IMR-90 (cell line): ENCODE results near the gene FGGY.

Source experiments
- CTCF ChIP-seq: conservative IDR thresholded peaks from 2 replicates; pipeline ENCODE4 v1.5.1; 2012; ENCODE audit warnings: mild to moderate bottlenecking, low read depth, low read length, improper control_type of control experiment
- ELK1 ChIP-seq: fragments of 150-350 bp; IDR thresholded peaks from 2 replicates; pipeline ENCODE4 v1.6.1; 2016; ENCODE audit warnings: low read depth, mild to moderate bottlenecking, low read length, moderate library complexity, borderline replicate concordance
- MAFK ChIP-seq: IDR thresholded peaks from 2 replicates; pipeline ENCODE4 v1.6.1; 2012; ENCODE audit warnings: low read depth, low read length, improper control_type of control experiment
- MXI1 ChIP-seq: IDR thresholded peaks from 2 replicates; pipeline ENCODE4 v1.6.1; 2012; ENCODE audit warnings: low read depth, mild to moderate bottlenecking, low read length, moderate library complexity, borderline replicate concordance
- NFE2L2 ChIP-seq: fragments of 150-350 bp; IDR thresholded peaks from 2 replicates; pipeline ENCODE4 v1.6.1; 2016; ENCODE audit warnings: low read depth, mild to moderate bottlenecking, low read length
- POLR2A ChIP-seq: IDR thresholded peaks from 2 replicates; pipeline ENCODE4 v1.6.1; 2012; ENCODE audit warnings: mild to moderate bottlenecking, low read depth, low read length
- RFX5 ChIP-seq: IDR thresholded peaks from 2 replicates; pipeline ENCODE4 v1.8.0; 2012; ENCODE audit warnings: low read depth, mild to moderate bottlenecking, low read length, moderate library complexity

- TF ChIP-seq CTCF (no peak), MXI1 (no peak), NFE2L2 (no peak), POLR2A (no peak), MAFK (no peak), RFX5 (no peak), ELK1 (no peak)
These were observed 115.9 kb downstream of the FGGY start for GRCh38 chr1:59412718-59413326.
